Measurements from ENCODE around the gene URI1. TPM values are rescaled to one million over a fixed set of nuclear protein-coding genes. Genes with fewer than 3 reads are reported as not detected.
A peak's percentile ranks its signal among the peaks of the same experiment; 100 is the strongest.

The URI1 gene
- total RNA-seq, 6 experiments from 2014 or later, result 45.8 to 53.8 (median 47.1) TPM

GRCh38 chr19:29942404-29943261 is 594 bp downstream of the URI1 start:
- no peaks in the 10 kb centered on the region for H3K9me3 Mint-ChIP-seq
- H3K36me3 Mint-ChIP-seq (ENCODE audit: low read depth), result 0 out of 2 replicates have a peak, but pooled peaks cover under 1% of the 10 kb centered on the region
- DNase-seq, result no peak
- peaks cover 2% of the 10 kb centered on the region for H3K27me3 Mint-ChIP-seq (ENCODE audit: insufficient read depth)
- TF ChIP-seq, protein P1, sequence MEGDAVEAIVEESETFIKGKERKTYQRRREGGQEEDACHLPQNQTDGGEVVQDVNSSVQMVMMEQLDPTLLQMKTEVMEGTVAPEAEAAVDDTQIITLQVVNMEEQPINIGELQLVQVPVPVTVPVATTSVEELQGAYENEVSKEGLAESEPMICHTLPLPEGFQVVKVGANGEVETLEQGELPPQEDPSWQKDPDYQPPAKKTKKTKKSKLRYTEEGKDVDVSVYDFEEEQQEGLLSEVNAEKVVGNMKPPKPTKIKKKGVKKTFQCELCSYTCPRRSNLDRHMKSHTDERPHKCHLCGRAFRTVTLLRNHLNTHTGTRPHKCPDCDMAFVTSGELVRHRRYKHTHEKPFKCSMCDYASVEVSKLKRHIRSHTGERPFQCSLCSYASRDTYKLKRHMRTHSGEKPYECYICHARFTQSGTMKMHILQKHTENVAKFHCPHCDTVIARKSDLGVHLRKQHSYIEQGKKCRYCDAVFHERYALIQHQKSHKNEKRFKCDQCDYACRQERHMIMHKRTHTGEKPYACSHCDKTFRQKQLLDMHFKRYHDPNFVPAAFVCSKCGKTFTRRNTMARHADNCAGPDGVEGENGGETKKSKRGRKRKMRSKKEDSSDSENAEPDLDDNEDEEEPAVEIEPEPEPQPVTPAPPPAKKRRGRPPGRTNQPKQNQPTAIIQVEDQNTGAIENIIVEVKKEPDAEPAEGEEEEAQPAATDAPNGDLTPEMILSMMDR (IDR thresholded peaks at IDR 0.05), result no peak
- peaks cover 38% of the 10 kb centered on the region for H3K4me1 Mint-ChIP-seq (ENCODE audit: low read depth)
- peak overlapping the region; percentile 94 for H3K4me3 Mint-ChIP-seq
- peak overlapping the region; percentile 68 for H3K27ac Mint-ChIP-seq

GRCh38 chr19:29943615-29944014 is 1.6 kb downstream of the URI1 start:
- Mint-ChIP-seq H3K36me3 (ENCODE audit: low read depth) (0 out of 2 replicates have a peak, but pooled peaks cover 10% of the 10 kb centered on the region), H3K27me3 (ENCODE audit: insufficient read depth) (peaks cover 2% of the 10 kb centered on the region; the same call in 1 of the 2 replicates), H3K9me3 (no peaks in the 10 kb centered on the region), H3K4me1 (ENCODE audit: low read depth) (peaks cover 45% of the 10 kb centered on the region), H3K27ac (peak overlapping the region; percentile 68; the same call in 1 of the 2 replicates), H3K4me3 (peak overlapping the region; percentile 94)
- TF ChIP-seq, protein P1 (IDR thresholded peaks at IDR 0.05), result no peak
- no peak for DNase-seq

- Mint-ChIP-seq H3K4me1 (ENCODE audit: low read depth) (peaks cover 45% of the 10 kb centered on the region), H3K9me3 (no peaks in the 10 kb centered on the region), H3K27ac (peak overlapping the region; percentile 48), H3K4me3 (peak overlapping the region; percentile 68), H3K36me3 (ENCODE audit: low read depth) (0 out of 2 replicates have a peak, but pooled peaks cover 10% of the 10 kb centered on the region), H3K27me3 (ENCODE audit: insufficient read depth) (peaks cover 2% of the 10 kb centered on the region; the same call in 1 of the 2 replicates)
- DNase-seq, result no peak
- TF ChIP-seq, protein P1 (IDR thresholded peaks at IDR 0.05), result no peak
Observed at GRCh38 chr19:29944390-29945012, 2.5 kb downstream of the URI1 start.

- TF ChIP-seq, protein P1 (IDR thresholded peaks at IDR 0.05), result no peak
- Mint-ChIP-seq H3K4me1 (ENCODE audit: low read depth) (peaks cover 45% of the 10 kb centered on the region), H3K9me3 (no peaks in the 10 kb centered on the region), H3K4me3 (peak overlapping the region; percentile 68), H3K27me3 (ENCODE audit: insufficient read depth) (no peaks in the 10 kb centered on the region), H3K36me3 (ENCODE audit: low read depth) (0 out of 2 replicates have a peak, but pooled peaks cover 10% of the 10 kb centered on the region), H3K27ac (peak overlapping the region; percentile 57)
- DNase-seq, result no peak
Observed at GRCh38 chr19:29945017-29945416, 3.0 kb downstream of the URI1 start.

DNA sequence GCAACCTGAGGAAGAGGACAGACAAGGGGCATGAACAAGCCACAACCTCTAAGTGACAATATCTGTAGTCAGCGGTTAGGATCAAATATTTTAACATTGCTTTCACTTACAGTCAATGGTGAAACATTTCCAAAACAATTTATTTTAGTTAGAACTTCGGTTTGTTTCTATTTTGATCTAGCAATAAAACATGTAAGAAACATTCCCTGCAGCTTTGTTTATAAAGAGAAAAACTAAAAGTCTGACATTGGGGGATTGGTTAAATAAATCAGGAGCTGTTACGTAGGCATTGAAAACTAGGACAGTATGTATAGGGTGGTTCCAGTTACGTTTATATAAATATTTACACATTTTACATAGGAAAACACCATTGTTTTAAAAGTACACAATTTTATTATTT is 3.4 kb downstream of the URI1 start:
- Mint-ChIP-seq H3K27me3 (ENCODE audit: insufficient read depth) (no peaks in the 10 kb centered on the region), H3K4me1 (ENCODE audit: low read depth) (peaks cover 45% of the 10 kb centered on the region), H3K4me3 (peak overlapping the region; percentile 68), H3K36me3 (ENCODE audit: low read depth) (peaks cover 13% of the 10 kb centered on the region; the same call in 1 of the 2 replicates), H3K9me3 (no peaks in the 10 kb centered on the region), H3K27ac (peak overlapping the region; percentile 57)
- DNase-seq, result no peak
- TF ChIP-seq, protein P1 (IDR thresholded peaks at IDR 0.05), result no peak
